GM19452 (cell line): ENCODE measurements around the gene ZSCAN26.
"Not testable (repeated sequence)": the region's sequence is repeated elsewhere in the genome, so short reads cannot be mapped to it uniquely, and the experiment has no call there.

Experiments
- ATAC-seq: cut with Tn5 transposase; IDR thresholded peaks from one replicate; pipeline ENCODE4 v1.9.1; 2021; ENCODE audit not compliant: unreplicated experiment

ZSCAN26 gene

GRCh38 chr6:28315628-28316027, 48.7 kb downstream of the ZSCAN26 start:
- ATAC-seq, result no peak

DNA sequence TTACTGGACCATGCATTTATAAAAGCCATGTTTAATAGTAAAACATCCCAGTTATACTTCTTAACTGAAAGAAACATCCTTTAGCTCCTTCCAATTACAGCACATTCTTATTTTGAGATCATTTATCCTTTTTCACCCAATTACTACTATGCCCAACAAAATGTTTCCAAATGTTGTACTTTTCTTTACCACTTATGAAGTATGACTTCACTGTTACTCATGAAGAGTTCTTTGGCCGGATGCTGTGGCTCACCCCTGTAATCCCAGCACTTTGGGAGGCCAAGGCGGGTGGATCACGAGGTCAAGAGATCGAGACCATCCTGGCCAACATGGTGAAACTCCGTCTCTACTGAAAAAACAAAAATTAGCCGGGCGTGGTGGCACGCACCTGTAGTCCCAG, 50.9 kb downstream of the ZSCAN26 start:
- not testable (repeated sequence) for ATAC-seq

DNA sequence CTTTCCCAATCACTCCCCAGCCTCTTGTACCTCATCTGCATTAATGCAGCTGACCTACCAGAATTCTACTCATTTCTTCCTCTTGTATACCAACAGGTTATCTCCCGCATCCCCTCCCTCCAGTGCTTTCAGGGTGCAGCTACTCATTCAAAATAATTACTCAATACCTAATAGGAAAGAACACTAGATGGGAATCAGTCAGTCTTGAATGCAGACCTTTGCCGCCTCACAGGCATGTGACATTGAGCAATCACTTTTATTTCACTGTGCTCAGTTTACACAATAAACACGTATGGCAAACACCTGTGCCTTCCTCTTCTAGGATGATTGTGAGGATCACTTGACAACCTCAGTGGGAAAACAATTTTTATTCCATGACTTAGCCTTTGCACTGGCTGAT, 55.7 kb downstream of the ZSCAN26 start:
- ATAC-seq, result no peak

GRCh38 chr6:28323813-28324424, 57.0 kb downstream of the ZSCAN26 start:
- no peak for ATAC-seq

- ATAC-seq, result no peak
These were observed 59.5 kb downstream of the ZSCAN26 start for GRCh38 chr6:28326371-28326948.
